NCI-H146 treated with DMSO at 0.1 percent for 48 hours (cell line): ENCODE data around the gene RAP1GAP.
A peak's percentile ranks its signal among the peaks of the same experiment; 100 is the strongest.

Experiments
- DNase-seq: peaks from one replicate; lab custom pipeline; 2025; ENCODE audit not compliant: unreplicated experiment; lab: John Stamatoyannopoulos, UW

RAP1GAP gene

DNA sequence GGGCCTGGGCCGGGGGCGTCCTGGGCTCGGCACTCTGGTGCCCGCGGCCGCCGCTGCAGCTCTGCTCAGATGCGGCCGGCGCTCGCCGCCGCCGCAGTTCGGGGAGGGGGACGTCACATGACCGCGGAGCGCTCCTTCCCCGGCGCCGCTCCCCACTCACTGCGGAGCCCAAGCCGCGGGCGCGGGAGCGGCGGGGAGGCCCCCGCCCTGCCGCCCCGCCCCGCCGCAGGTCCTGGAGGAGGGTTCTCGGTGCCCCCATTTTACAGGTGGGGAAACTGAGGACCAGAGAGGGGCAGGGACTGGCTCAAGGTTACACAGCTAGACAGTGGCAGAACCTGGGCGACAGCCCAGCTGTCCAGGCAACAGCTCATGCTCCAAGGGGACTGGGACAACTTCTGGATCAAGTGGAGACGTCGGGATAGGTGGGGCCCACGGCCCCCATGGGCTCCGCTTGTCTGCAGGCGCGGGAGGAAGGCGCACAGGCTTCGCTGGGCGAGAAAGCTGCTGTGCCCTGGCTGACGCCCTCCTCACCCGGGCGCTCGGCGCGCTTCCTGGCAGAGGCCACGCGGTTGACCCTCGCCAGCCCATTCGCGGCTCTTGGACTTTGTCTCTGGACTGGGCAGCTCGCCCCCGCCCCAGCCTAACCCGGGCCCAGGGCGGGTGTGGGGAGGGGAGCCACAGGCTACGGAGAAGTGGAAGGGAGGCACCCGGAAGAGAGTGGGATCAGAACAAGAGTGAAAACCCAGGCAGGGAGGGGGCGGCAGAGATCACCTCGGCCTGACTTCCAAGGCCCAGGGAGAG is at the start of gene RAP1GAP:
Gene RAP1GAP (minus strand): TSS at position 100 of the 801 bp plus-strand sequence. CDS start 49,325 bp downstream, outside the sequence.
- peak; percentile 3 for DNase-seq

DNA sequence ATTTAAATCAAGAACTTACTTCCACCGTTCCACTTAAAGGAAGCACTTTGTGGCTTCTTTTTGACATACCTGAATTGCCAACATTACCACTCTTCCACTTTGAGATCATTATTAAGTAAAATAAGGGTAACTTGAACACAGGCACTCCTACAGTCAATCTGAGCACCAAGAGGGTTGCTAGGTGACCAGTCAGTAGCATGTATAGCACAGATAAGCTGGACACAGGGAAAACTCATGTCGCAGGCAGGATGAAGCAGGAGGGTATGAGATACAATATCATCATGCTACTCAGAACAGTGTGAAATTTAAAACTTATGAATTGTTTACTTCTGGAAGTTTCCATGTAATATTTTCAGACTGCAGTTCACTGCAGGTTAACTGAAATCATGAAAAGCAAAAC is 47.0 kb upstream of the RAP1GAP start:
- no peak for DNase-seq

DNA sequence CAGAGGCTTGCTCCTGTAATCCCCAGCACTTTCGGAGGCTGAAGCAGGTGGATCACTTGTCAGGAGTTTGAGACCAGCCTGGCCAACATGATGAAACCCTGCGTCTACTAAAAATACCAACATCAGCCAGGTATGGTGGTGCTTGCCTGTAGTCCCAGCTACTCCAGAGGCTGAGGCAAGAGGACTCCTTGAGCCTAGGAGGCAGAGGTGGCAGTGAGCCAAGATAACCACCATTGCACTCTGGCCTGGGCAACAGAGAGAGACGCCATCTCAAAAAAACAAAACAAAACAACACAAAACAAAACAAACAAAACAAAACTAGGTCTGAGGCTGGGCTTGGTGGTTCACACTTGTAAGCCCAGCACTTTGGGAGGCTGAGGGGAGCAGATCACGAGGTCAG is 38.7 kb upstream of the RAP1GAP start:
- DNase-seq, result no peak

DNA sequence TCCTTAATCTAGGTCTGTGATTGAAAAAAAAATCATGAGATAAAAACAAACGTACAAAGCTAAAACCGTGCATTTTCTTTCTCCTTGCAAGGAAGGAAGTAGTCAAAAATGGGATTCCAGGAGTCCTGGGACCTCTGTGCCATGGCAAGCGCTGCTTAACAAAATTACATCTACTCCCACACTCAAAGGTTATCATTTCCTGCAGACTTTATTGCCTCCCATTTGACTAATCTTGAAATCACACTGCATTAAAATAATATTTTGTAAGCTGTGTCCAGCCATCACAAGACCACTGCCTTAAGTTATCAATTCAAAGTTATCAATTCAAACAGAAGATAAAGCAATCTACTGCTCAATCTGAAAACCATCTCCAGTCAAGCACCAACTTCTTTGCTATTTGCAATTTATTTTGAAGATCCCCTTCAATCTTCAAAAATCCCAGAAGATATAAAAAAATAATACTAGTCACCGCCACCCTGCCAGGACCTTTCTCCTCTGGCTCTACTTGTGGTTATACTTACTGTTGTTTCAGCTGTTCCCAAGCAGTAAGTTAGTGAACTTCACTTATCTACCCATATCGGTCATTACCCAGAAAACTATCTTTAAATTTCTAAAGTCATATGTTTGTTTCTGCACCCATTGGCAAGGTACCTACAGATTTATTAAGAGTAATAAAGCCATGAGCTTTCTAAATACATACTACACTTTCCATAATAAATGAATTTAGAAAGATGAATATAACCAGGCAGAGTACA is 38.1 kb upstream of the RAP1GAP start:
- no peak for DNase-seq

DNA sequence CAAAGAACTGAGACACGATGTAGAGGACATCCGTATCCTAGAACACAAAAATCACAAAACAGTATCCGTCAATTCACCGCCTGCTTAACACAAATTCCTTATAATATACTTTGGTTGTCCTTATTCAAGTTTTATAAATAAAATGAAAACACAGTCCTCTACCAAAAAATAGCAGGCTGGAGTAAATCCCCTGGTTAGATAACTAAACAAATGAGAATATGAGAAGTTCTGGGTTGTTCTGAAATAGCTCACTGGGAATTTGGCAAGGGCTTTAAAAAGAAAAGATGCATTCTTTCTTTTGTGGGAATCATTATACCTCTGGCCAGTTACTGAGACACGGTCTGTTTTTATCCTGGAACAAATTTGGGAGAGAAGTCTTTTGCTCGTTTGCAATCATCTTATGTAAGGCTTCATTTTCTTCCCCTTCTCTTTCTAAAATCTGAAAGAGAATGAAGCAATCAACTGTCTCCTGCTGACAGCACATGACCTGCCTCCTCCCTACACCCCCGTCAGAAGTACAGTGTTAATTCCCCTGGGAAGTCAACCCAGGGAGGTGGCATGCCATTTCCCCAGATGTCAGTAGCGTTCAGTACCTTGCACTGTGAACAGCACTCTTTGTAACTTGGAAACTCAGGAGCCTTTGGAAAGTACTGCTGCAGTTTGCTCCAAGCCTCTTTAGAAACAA is 37.1 kb upstream of the RAP1GAP start:
- no peak for DNase-seq

DNA sequence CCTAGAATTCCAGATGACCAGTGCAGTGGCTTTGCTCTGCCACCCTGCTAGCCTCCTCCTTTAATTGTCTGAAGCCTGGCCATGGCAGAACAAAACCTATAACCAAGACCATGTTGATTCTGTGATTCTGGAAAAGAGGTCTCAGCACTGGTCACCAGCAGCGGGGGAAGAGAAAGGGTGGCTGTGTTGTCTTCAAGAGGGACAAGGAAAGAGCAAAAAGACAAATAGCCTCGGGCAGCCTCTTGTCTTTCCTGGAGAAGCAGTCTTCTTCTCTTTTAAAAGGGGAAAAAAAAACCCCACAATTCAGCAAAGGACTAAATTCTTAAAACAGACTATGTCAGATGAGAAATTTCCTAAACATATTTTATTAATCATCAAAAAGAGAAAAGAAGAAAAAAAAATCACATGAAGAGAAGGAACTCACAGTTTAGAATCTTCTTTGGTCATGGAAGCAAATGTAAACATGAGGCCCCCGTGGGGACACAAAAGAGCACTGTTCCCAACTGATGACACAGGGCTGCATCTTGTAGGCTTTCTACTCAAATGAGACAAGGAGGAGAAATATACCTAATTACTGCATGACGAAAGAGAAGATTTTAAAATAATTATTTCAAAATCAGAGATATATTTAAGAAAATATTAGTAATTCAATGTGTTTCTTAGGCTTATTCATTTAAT is 36.3 kb upstream of the RAP1GAP start:
- no peak for DNase-seq

DNA sequence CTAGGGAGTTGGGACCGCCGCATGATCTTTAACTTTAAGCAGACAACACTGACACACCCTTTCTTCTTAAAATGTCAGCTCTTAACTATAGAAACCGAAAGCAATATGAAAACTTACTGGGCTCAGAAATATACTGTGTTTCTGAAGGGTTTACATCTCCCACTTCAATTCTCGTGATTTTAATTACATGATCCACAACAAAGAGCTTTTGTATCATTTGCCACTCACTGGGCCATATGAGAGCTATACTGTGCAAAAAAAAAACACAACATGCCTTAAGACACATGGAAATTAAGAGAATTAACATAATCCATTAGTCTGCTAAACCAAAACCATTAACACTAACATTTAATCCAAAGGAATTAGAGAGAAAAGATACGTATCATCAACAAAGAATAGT is 35.0 kb upstream of the RAP1GAP start:
- DNase-seq, result no peak

DNA sequence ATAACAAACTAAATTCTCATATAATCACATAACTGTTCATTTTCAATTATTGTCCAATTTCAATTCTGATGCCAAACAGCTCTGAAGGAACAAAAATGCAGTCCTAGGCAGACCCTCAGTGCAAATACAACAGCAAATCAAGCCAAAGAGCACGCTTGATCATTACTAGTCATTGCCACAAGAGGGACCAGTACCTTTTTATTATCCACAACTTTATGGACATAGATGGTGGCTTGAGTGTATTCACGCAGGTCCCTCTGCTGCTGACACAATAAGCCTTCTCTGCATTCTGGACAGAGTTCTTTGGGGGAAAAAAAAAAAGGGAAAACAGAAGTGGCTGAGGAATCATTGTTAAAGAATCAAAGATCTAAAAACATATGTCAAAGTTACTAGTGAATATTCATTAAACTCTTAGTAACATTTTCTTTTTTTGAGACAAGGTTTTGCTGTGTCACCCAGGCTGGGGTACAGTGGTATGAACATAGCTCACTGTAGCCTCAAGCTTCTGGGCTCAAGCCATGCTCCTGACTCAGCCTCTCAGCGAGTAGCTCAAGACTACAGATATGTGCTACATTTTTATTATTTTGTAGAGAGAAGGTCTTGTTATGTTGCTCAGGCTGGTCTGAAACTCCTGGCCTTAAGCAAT is 34.3 kb upstream of the RAP1GAP start:
- DNase-seq, result no peak

DNA sequence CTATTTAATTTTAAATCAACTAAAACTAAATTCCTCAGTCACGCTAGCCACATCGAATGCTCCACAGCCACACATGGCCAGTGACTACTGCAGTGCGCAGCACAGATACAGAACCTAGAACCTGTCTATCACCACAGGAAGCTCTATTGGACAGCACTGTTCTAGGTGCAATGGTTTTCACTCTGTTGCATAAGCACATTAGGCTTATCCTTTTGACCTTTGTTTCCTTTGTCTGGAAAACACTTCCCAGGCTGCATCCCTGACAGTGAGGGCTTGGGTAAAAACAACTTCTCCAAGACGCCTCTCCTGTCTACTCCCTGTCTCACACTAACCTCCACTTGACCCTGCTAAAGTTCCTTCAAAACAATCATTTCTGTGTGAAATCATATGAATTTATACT is 33.6 kb upstream of the RAP1GAP start:
- no peak for DNase-seq

DNA sequence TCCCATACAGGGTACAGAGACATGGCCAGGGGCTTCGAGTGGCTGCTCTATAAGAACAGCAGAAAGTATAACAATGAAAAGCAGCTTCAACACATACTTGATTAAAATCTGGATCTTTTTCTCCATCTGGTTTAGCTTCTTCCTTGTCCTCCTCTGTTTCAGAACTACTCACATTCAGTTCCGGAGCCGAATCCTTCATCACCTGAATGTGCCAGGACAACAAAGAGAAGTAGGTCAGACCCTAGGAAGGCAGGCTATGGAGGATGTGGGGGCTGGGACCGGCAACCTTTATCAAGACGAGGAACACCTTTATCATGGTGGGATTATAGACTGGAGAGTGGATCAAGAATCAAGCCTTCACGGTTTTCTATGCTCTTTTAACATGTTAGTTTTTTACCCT is 32.2 kb upstream of the RAP1GAP start:
- DNase-seq, result no peak

DNA sequence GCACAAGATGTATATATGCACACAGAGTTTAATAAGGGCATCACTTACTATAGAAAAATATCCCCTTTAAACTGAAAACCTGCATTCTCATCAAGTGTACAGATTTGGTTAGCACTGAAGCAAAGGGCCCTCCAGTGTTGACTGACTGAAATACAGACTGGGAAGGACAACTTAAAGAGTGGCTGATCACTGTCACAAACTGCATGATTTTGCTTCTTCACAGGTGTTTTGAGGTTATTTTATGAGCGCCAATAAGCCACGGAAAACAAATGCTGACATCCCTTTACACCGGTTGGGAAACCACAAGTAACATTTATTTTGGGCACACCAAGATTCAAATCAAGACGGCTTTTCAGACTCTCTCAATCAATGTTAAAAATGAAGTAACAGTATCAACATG is 30.9 kb upstream of the RAP1GAP start:
- DNase-seq, result no peak

DNA sequence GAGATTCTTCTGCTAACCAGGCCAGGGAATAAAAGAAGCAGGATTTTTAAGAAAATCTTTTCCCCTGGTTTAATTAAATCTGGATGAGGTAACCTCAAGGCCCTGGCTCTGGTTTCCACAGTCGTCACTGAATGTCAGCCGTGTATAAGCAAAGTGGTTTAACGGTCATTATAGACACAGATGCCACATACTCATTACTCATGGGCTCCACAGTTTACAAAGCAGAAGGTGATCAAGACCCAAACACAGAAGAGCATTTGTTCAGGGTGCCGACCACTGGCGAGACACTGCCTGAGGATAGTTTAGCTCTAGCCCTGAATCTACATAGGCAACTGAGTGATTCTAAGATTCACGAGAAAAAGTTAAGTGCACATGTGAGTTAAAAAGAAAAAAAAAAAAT is 27.8 kb upstream of the RAP1GAP start:
- no peak for DNase-seq

DNA sequence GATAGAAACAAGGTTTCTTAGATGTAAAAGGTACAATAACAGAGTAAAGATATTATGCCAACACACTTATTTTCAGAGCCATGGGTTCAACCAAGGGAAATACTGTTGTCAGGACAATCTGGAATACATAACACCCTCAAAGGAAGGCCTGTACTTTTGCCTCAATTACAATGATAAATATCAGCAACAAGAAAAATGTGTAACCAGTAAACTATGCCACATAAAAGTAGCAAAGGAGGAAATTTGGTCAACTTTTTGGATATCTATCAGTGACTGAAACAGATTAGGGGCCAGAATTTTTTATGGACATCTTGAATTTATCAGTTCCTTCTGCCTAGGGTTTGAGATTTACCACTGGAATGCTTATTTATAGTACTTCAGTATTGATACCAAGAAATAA is 24.6 kb upstream of the RAP1GAP start:
- no peak for DNase-seq

DNA sequence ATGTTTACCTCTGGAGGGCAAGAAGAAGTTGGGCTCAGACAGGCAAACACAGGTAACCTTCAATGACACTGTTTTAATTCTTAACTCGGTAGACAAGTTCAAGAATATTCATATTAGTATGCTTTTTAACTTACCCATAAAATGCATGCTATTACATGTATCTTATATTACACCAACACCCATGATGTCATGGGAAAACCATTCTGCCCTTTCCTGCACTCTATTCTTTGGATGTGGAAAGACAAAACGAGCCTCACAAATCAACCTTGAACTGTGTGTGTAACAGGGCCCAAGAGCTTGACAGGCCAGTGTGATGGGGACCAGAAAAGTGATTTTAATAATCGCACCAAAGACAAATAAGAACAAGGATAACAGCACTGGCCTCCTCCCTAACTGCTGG is 22.6 kb upstream of the RAP1GAP start:
- DNase-seq, result no peak

DNA sequence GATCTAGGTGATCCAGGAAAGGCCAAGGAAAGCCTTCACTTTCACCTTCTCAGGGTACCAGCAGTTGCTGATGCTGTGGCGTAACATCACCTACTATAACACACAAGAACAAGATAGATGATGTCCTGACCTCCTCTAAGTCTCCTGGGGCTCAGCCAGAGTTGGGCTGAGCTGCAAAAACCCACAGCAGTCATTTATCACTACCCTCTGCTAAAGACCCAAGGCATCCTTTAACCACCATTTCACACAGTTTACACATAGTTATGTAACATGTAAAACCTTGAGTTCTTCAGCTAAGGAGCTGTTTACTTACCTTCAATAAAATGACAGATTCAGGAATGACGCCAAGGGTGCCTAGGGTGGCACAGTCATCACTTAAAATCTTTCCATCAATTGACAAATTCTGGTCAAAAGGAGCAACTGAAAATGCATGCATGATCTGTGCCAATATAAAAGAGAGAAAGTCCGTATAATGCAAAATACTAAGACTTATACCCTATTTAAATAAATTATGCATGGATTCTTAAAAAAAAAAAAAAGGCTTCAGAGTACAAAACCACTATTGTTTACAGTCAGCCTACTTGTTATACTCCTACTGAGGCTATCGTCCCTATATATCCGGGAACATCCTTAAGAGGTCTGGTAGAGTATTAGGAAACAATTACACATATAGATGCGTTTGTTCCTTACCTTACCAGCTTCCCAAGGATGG is 20.7 kb upstream of the RAP1GAP start:
- DNase-seq, result no peak

DNA sequence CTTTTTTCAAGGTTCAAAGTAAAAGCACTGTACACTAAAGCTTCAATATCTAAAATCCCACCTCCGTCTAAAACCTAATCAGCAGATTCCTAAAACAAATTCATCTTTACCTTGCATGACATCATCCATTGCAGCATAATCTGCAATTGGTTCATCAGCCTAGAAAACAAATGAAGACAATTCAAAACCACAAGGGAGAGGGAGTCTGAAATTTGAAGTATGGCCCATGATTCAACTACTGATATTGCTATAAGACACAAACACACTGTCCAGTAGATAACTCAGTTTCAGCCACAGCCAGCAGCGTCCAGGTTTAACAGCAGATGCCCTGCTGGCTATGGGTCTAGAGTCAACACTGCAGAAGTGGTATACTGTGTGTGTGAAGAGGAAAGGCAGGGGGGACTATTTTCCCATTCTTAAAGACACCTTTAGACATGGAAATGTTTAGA is 17.9 kb upstream of the RAP1GAP start:
- DNase-seq, result no peak

DNA sequence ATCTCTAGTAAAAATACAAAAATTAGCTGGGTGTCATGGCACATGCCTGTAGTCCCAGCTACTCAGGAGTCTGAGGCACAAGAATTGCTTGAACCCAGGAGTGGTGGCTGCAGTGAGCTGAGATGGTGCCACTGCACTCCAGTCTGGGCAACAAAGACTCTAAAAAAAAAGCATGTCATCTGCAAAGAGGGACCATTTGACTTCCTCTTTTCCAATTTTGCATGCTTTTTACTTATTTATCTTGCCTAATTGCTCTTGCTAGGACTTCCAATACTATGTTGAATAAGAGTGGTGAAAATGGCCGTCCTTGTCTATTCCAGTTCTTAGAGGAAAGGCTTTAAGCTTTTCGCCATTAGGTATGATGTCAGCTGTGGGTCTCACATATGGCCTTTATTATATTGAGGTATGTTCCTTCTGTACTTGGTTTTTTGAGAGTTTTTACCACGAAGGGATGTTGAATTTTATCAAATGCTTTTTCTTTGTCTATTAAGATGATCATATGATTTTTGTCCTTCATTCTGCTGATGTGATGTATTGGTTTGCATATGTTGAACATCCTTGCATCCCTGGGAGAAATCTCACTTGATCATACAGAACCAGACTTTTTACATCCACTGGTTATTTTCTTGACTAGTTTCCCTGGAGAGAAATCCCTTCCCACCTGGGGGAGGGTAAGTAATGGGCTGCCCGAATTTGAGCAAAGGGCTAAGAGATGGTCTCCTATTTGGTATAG is 17.0 kb upstream of the RAP1GAP start:
- DNase-seq, result no peak

DNA sequence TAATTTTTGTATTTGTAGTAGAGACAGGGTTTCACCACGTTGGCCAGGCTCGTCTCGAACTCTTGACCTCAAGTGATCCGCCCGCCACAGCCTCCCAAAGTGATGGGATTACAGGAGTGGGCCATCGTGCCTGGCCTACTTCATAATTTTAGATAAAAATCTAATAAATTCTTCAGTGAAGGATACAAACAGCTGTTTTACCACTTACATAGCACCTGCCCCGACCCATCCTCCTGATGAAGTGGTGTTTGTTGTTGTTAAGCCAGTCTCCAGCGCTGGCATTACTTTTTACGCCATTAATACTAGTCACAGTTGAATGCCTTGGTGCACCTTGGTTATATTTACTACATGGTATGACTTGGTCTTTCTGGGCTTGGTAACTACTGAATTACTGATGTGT is 12.3 kb upstream of the RAP1GAP start:
- no peak for DNase-seq

DNA sequence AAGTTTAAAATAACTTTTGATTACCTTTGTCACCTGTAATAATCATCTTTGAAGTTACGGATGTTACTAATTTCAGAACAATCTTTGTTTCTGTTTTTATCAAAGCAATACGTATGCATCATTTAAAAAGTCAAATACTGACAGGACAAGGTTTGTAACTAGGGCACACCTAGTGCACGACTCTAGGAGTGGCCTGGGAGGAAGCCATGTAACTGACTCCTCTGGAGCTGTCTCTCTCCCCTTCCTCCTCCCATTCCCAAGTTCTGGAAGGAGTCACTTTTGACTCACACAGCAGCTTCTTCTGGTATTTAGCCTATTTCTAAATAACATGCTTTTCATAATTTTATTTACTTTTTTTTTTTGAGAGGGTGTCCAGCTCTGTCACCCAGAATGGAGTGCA is 11.8 kb upstream of the RAP1GAP start:
- no peak for DNase-seq

DNA sequence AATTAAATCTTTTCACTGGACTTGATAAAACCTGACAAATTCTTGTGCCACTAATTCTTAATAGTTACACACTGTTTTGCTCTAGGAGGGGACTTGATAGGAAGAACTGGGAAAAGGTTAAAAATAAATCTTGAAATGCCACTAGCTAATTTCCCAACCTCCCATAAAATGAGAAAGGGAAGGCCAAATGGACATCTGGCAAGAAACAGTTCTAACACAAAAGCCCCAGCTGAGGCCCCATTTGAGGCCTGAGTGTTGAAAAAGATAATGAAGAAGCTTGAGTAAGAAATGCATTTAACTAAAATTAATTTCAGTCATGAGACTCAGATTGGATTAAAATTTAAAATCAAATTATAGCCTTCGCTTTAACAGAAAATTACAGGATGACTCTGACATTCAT is 11.2 kb upstream of the RAP1GAP start:
- DNase-seq, result no peak
